Neutrophil (primary cell): Measurements from ENCODE around the gene LILRA5.

Experiments
- H3K27ac ChIP-seq: fragments of 200-600 bp; sonication (generic); 2 replicates; pipeline ENCODE4 v1.5.1; 2016; ENCODE audit warnings: mild to moderate bottlenecking, moderate library complexity
- H3K27me3 ChIP-seq: fragments of 200-600 bp; sonication (generic); 2 replicates; pipeline ENCODE4 v1.6.0; 2016; ENCODE audit warnings: mild to moderate bottlenecking
- H3K36me3 ChIP-seq: fragments of 200-600 bp; sonication (generic); 2 replicates; pipeline ENCODE4 v1.5.1; 2017
- H3K4me1 ChIP-seq, 2 experiments: fragments of 200-600 bp in 1 of 2; sonication (generic) in 1 of 2; 1 replicate in 1 of 2; 2 replicates in 1 of 2; pipeline versions ENCODE4 v1.5.1 to v1.6.1; 2013 to 2016; ENCODE audit warnings: low read depth in 1 of 2, low read length in 1 of 2, mild to moderate bottlenecking in 1 of 2, moderate library complexity in 1 of 2; ENCODE audit not compliant: control insufficient read depth in 1 of 2, insufficient read depth in 1 of 2
- H3K4me3 ChIP-seq, 2 experiments: fragments of 200-600 bp in 1 of 2; sonication (generic) in 1 of 2; 1 replicate in 1 of 2; 2 replicates in 1 of 2; pipeline ENCODE4 v1.5.1; 2013 to 2016; ENCODE audit warnings: low read depth in 1 of 2, low read length in 1 of 2, mild to moderate bottlenecking in 1 of 2, moderate library complexity in 1 of 2
- H3K9me3 ChIP-seq: fragments of 200-600 bp; sonication (generic); 2 replicates; pipeline ENCODE4 v1.5.1; 2016
- CTCF ChIP-seq: fragments of 200-600 bp; sonication (generic); IDR thresholded peaks from 2 replicates; pipeline ENCODE4 v1.5.1; 2016; ENCODE audit warnings: antibody characterized with exemption

Gene LILRA5

GRCh38 chr19:54343868-54344267 lies 30.9 kb upstream of the LILRA5 start:
- no peak for TF ChIP-seq CTCF
- no peaks in the 10 kb centered on the region for H3K36me3 ChIP-seq
- H3K4me3 ChIP-seq = no peak overlapping the region
- no peaks in the 10 kb centered on the region for H3K9me3 ChIP-seq
- peak overlapping the region; percentile 50 for H3K27ac ChIP-seq
- peaks cover 21 to 25% of the 10 kb centered on the region in 2 experiments for H3K4me1 ChIP-seq
- H3K27me3 ChIP-seq = no peaks in the 10 kb centered on the region

GRCh38 chr19:54341295-54341694 lies 28.3 kb upstream of the LILRA5 start:
- no peaks in the 10 kb centered on the region for H3K27me3 ChIP-seq
- no peak overlapping the region for H3K27ac ChIP-seq
- peaks cover 21 to 25% of the 10 kb centered on the region in 2 experiments for H3K4me1 ChIP-seq
- no peak overlapping the region for H3K4me3 ChIP-seq
- no peaks in the 10 kb centered on the region for H3K36me3 ChIP-seq
- H3K9me3 ChIP-seq = no peaks in the 10 kb centered on the region
- no peak for TF ChIP-seq CTCF

- Histone ChIP-seq H3K9me3 (no peaks in the 10 kb centered on the region), H3K36me3 (no peaks in the 10 kb centered on the region), H3K27me3 (no peaks in the 10 kb centered on the region), H3K4me3 (peak overlapping the region in 1 of 2 experiments; percentile 24), H3K4me1 (peaks cover 21 to 25% of the 10 kb centered on the region in 2 experiments), H3K27ac (peak overlapping the region; percentile 31)
- no peak for TF ChIP-seq CTCF
These were observed 26.8 kb upstream of the LILRA5 start for GRCh38 chr19:54339646-54340358.

- peaks cover 13 to 15% of the 10 kb centered on the region in 2 experiments for H3K4me1 ChIP-seq
- no peaks in the 10 kb centered on the region for H3K9me3 ChIP-seq
- H3K27ac ChIP-seq = no peak overlapping the region
- H3K36me3 ChIP-seq = no peaks in the 10 kb centered on the region
- no peaks in the 10 kb centered on the region for H3K27me3 ChIP-seq
- H3K4me3 ChIP-seq = no peak overlapping the region
- no peak for TF ChIP-seq CTCF
These were observed 25.6 kb upstream of the LILRA5 start for GRCh38 chr19:54338521-54338920.

GRCh38 chr19:54337858-54338230 lies 24.9 kb upstream of the LILRA5 start:
- no peaks in the 10 kb centered on the region for H3K36me3 ChIP-seq
- H3K4me3 ChIP-seq = no peak overlapping the region
- H3K4me1 ChIP-seq = peaks cover 12 to 13% of the 10 kb centered on the region in 2 experiments
- no peaks in the 10 kb centered on the region for H3K27me3 ChIP-seq
- H3K9me3 ChIP-seq = no peaks in the 10 kb centered on the region
- H3K27ac ChIP-seq = no peak overlapping the region
- no peak for TF ChIP-seq CTCF
